IMR-90 (cell line): ENCODE measurements around the gene UTP4. TPM values are rescaled to one million over a fixed set of nuclear protein-coding genes. Genes with fewer than 3 reads are reported as not detected.

Source experiments
- ATAC-seq: fragments of 200-7000 bp; cut with Tn5 transposase; 2 replicates; pipeline ENCODE4 v1.9.1; 2020; ENCODE audit warnings: low read depth, mild to moderate bottlenecking, moderate library complexity
- BruUV-seq: library from RNA; stranded (reverse); fragments of 400-500 nt; replicated peaks from 2 replicates; lab custom pipeline; 2021; lab: Mats Ljungman, UMichigan
- CTCF ChIA-PET: fragments of 300-600 bp; formaldehyde crosslinking; extraction: SDS; loops from one replicate; lab custom pipeline; 2021; ENCODE audit warnings: antibody characterized with exemption; lab: Yijun Ruan, JAX
- POLR2A ChIA-PET: fragments of 300-600 bp; sonication (Branson Sonifier 250); formaldehyde crosslinking; loops from one replicate; lab custom pipeline; 2022; ENCODE audit warnings: antibody characterized with exemption; ENCODE audit not compliant: unreplicated experiment; lab: Charles Lee
- DNase-seq: peaks from one replicate; pipeline ENCODE4 v3.0.0; 2013
- H2AFZ ChIP-seq: replicated peaks from 2 replicates; pipeline ENCODE3; 2013; ENCODE audit warnings: low read length, mild to moderate bottlenecking; ENCODE audit not compliant: poor library complexity
- H2AK5ac ChIP-seq: 2 replicates; pipeline ENCODE4 v1.6.1; 2013; ENCODE audit warnings: low read depth, low read length, inconsistent platforms
- H2AK9ac ChIP-seq: replicated peaks from 2 replicates; pipeline ENCODE3; 2013; ENCODE audit warnings: mild to moderate bottlenecking, low read depth, low read length, moderate library complexity; ENCODE audit not compliant: poor library complexity
- H2BK120ac ChIP-seq: 2 replicates; pipeline ENCODE4 v1.6.1; 2013; ENCODE audit warnings: low read depth, low read length, inconsistent platforms
- H2BK15ac ChIP-seq: 3 replicates; pipeline ENCODE4 v1.6.1; 2013; ENCODE audit warnings: low read depth, low read length, inconsistent platforms
- H2BK20ac ChIP-seq: 2 replicates; pipeline ENCODE4 v1.6.1; 2013; ENCODE audit warnings: low read depth, mild to moderate bottlenecking, inconsistent platforms, low read length, moderate library complexity
- H2BK5ac ChIP-seq: 2 replicates; pipeline ENCODE4 v1.6.1; 2013; ENCODE audit warnings: mild to moderate bottlenecking, low read depth, low read length, inconsistent platforms; ENCODE audit not compliant: poor library complexity, severe bottlenecking
- H3K14ac ChIP-seq: replicated peaks from 2 replicates; pipeline ENCODE4 v1.6.1; 2013; ENCODE audit warnings: low read depth, low read length, inconsistent platforms
- H3K18ac ChIP-seq: 2 replicates; pipeline ENCODE4 v1.6.1; 2013; ENCODE audit warnings: low read depth, low read length, control low read depth
- H3K23ac ChIP-seq: 2 replicates; pipeline ENCODE4 v1.6.1; 2013; ENCODE audit warnings: low read depth, low read length, inconsistent platforms
- H3K27ac ChIP-seq: 2 replicates; pipeline ENCODE4 v1.5.1; 2013; ENCODE audit warnings: mild to moderate bottlenecking, control low read depth, low read length; ENCODE audit not compliant: insufficient read depth
- H3K27me3 ChIP-seq: 2 replicates; pipeline ENCODE4 v1.6.1; 2013; ENCODE audit warnings: low read length; ENCODE audit not compliant: control insufficient read depth, insufficient read depth
- H3K36me3 ChIP-seq: 2 replicates; pipeline ENCODE4 v1.6.1; 2013; ENCODE audit warnings: low read length, mixed read lengths; ENCODE audit not compliant: control insufficient read depth, insufficient read depth
- H3K4ac ChIP-seq: 2 replicates; pipeline ENCODE4 v1.6.1; 2013; ENCODE audit warnings: low read depth, low read length, inconsistent platforms
- H3K4me1 ChIP-seq: 2 replicates; pipeline ENCODE4 v1.6.1; 2013; ENCODE audit warnings: low read length, mixed read lengths; ENCODE audit not compliant: control insufficient read depth, insufficient read depth
- H3K4me2 ChIP-seq: 2 replicates; pipeline ENCODE4 v1.6.1; 2013; ENCODE audit warnings: low read depth, mild to moderate bottlenecking, control low read depth, low read length, moderate library complexity
- H3K4me3 ChIP-seq: 2 replicates; pipeline ENCODE4 v1.5.1; 2013; ENCODE audit warnings: low read depth, mild to moderate bottlenecking, control low read depth, low read length, moderate library complexity; ENCODE audit not compliant: insufficient read depth
- H3K56ac ChIP-seq: 2 replicates; pipeline ENCODE4 v1.6.1; 2013; ENCODE audit warnings: low read length, inconsistent platforms; ENCODE audit not compliant: insufficient read depth; ENCODE audit errors: extremely low read depth
- H3K79me1 ChIP-seq, 2 experiments: 2 replicates each; pipeline ENCODE4 v1.6.1; 2013; ENCODE audit warnings: low read length in 2 of 2, inconsistent platforms in 1 of 2, low read depth in 1 of 2
- H3K9ac ChIP-seq: 2 replicates; pipeline ENCODE4 v1.6.1; 2013; ENCODE audit warnings: low read depth, low read length, control low read depth
- H3K9me1 ChIP-seq: 2 replicates; pipeline ENCODE4 v1.6.1; 2013; ENCODE audit warnings: low read length, inconsistent platforms; ENCODE audit not compliant: insufficient read depth
- H3K9me3 ChIP-seq: 2 replicates; pipeline ENCODE4 v1.6.1; 2013; ENCODE audit warnings: low read length; ENCODE audit not compliant: control insufficient read depth, insufficient read depth
- H4K20me1 ChIP-seq: 2 replicates; pipeline ENCODE4 v1.6.1; 2013; ENCODE audit warnings: low read length, inconsistent platforms; ENCODE audit not compliant: insufficient read depth
- H4K5ac ChIP-seq: 2 replicates; pipeline ENCODE4 v1.6.1; 2013; ENCODE audit warnings: mild to moderate bottlenecking, low read depth, low read length, control low read depth
- H4K8ac ChIP-seq, 2 experiments: 2 replicates each; pipeline ENCODE4 v1.6.1; 2013; ENCODE audit warnings: low read depth in 2 of 2, low read length in 2 of 2, control low read depth in 1 of 2, inconsistent platforms in 1 of 2
- H4K91ac ChIP-seq: 2 replicates; pipeline ENCODE4 v1.6.1; 2013; ENCODE audit warnings: low read depth, low read length, inconsistent platforms; ENCODE audit not compliant: insufficient read depth
- BHLHE40 ChIP-seq: fragments of 150-350 bp; IDR thresholded peaks from 2 replicates; pipeline ENCODE4 v1.6.1; 2016; ENCODE audit warnings: mild to moderate bottlenecking, low read depth, low read length
- CHD1 ChIP-seq: IDR thresholded peaks from 2 replicates; pipeline ENCODE4 v1.6.1; 2012; ENCODE audit warnings: low read depth, low read length, improper control_type of control experiment
- MAFK ChIP-seq: IDR thresholded peaks from 2 replicates; pipeline ENCODE4 v1.6.1; 2012; ENCODE audit warnings: low read depth, low read length, improper control_type of control experiment
- MXI1 ChIP-seq: IDR thresholded peaks from 2 replicates; pipeline ENCODE4 v1.6.1; 2012; ENCODE audit warnings: low read depth, mild to moderate bottlenecking, low read length, moderate library complexity, borderline replicate concordance
- POLR2A ChIP-seq: IDR thresholded peaks from 2 replicates; pipeline ENCODE4 v1.6.1; 2012; ENCODE audit warnings: mild to moderate bottlenecking, low read depth, low read length
- RAD21 ChIP-seq: IDR thresholded peaks from 2 replicates; pipeline ENCODE4 v1.6.1; 2012; ENCODE audit warnings: low read length, improper control_type of control experiment
- RCOR1 ChIP-seq: IDR thresholded peaks from 2 replicates; pipeline ENCODE4 v1.6.1; 2012; ENCODE audit warnings: mild to moderate bottlenecking, low read length, improper control_type of control experiment; ENCODE audit not compliant: insufficient replicate concordance
- SMC3 ChIP-seq: fragments of 150-350 bp; IDR thresholded peaks from 2 replicates; pipeline ENCODE4 v1.6.1; 2016; ENCODE audit warnings: low read depth, mild to moderate bottlenecking, antibody characterized with exemption, low read length, moderate library complexity
- WGBS, 2 experiments: methylation state at CpG; one replicate each; pipeline versions ENCODE4 v1.1.5 to v1.1.7; 2013; ENCODE audit warnings: missing lambda C conversion rate in 2 of 2; ENCODE audit not compliant: insufficient read length in 1 of 2; ENCODE audit errors: extremely low coverage in 2 of 2; 5-methylcytosine and 5-hydroxymethylcytosine counted together
- dilution Hi-C: fragments of 300-500 bp; cut with HindIII; formaldehyde crosslinking; loops from one replicate; pipeline ENCODE4 v1.14.3; 2018; ENCODE audit warnings: low sequenced_read_pairs; ENCODE audit not compliant: unreplicated experiment
- in situ Hi-C: fragments of 300-500 bp; cut with MboI; formaldehyde crosslinking; loops from 3 replicates; pipeline ENCODE4 v1.14.3; 2019; ENCODE audit warnings: low sequenced_read_pairs, inconsistent platforms, mixed read lengths
- intact Hi-C: fragments of 100-400 bp; cut with micrococcal nuclease; formaldehyde crosslinking; loops from 2 replicates; pipeline ENCODE4 v1.10.0; 2022
- polyA plus RNA-seq, 3 experiments: library from polyadenylated mRNA; depleted of rRNA; stranded (reverse); fragments of >200 nt; gene quantifications; 2 replicates each; pipeline ENCODE4 v1.2.3, GENCODE V29; 2012; ENCODE audit warnings: low replicate concordance in 1 of 3
- total RNA-seq: library from RNA; depleted of rRNA; stranded (reverse); fragments of >200 nt; gene quantifications from 2 replicates; pipeline ENCODE4 v1.2.3, GENCODE V29; 2012
- TF ChIP-seq, protein P1 (sequence below): fragments of 150-350 bp; IDR thresholded peaks from 2 replicates; pipeline ENCODE4 v1.6.1; 2016; ENCODE audit warnings: low read depth, mild to moderate bottlenecking, low read length, moderate library complexity, borderline replicate concordance
- TF ChIP-seq, protein P2 (sequence below): fragments of 150-350 bp; IDR thresholded peaks from 2 replicates; pipeline ENCODE4 v1.6.1; 2017; ENCODE audit warnings: mild to moderate bottlenecking, antibody characterized with exemption, low read length, low read depth

The UTP4 gene
- total and polyA plus RNA-seq, 2 of the 4 experiments (the other 2 are of a cell fraction) = 32.1 to 61.8 TPM

DNA sequence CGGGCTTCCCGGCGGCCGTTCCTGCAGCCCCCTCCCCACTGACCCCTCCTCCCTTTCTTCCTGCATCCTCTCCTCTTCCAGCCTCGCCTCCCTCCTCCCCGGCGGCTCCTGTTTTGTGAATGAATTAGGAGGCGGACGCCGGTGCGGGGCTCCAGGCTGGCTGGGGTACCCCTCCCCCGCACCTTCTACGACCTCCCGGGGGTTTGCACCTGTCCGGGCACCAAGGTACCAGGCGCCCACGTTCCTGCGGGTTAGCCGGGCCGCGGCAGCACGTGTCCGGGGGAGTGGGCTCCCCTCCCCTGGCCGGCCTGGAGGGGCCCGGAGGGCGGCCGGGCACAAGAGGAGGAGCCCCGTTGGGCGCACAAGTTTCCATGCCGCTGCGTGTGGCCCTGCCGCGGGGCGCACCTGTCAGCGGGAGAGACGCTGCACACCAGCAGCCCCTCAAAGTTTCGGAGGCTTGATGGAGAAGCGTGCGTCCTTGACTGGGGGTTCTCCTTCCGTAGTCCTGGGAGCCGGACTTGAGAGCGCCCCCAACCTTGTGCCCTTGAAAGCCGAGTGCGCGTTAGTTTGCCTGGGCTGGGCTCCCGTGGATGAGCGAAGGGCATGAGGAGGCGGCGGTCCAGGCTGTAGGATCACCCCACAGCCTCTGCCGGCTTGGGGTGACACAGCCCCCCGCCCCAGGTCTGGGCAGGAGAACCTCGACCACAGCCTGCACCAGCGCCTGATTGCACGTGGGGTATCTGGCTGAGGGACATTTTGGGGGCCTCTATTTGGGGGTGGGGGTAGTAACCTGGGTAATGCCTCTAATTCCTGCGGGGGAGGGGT lies 25.7 kb upstream of the UTP4 start:
- H3K23ac ChIP-seq = 0 out of 2 replicates have a peak overlapping the region, but pooled peaks have one; percentile 59
- H3K27me3 ChIP-seq = no peaks in the 10 kb centered on the region
- no peak overlapping the region for H4K91ac ChIP-seq
- H4K20me1 ChIP-seq = peaks cover 16% of the 10 kb centered on the region
- peaks cover 9% of the 10 kb centered on the region; the same call in 1 of the 2 replicates for H3K36me3 ChIP-seq
- peak overlapping the region; percentile 60 for H3K4me3 ChIP-seq
- H3K14ac ChIP-seq = no peak overlapping the region
- ATAC-seq = peak; percentile 5
- ChIA-PET CTCF (interaction anchor here (0.6 to 1.3 kb wide), 2 partner anchors 204 to 261 kb away, joined by 3 to 7 read pairs; no protein-coding TSS in a partner anchor), POLR2A (no interaction called here)
- no peak overlapping the region for H2AK5ac ChIP-seq
- H3K4me2 ChIP-seq = peak overlapping the region; percentile 79
- 1% methylated on average over 22 of the region's 55 CpGs; no CpG with 5 or more reads in 1 of the 2 experiments for WGBS, 2 experiments
- BruUV-seq = no TSS peak
- dilution Hi-C loops = no loop called here
- H3K27ac ChIP-seq = no peak overlapping the region
- no peak overlapping the region for H2BK15ac ChIP-seq
- H2BK20ac ChIP-seq = no peak overlapping the region
- no peak overlapping the region for H4K8ac ChIP-seq
- peaks cover 3% of the 10 kb centered on the region for H3K9me1 ChIP-seq
- H3K9ac ChIP-seq = no peak overlapping the region
- peaks cover 7% of the 10 kb centered on the region; the same call in 1 of the 2 replicates for H3K4me1 ChIP-seq
- no peak overlapping the region for H3K18ac ChIP-seq
- peaks cover 0 to 3% of the 10 kb centered on the region in 2 experiments; a peak in 2 of 4 replicates for H3K79me1 ChIP-seq
- H3K56ac ChIP-seq = no peak overlapping the region
- intact Hi-C loops = no loop called here
- no peak overlapping the region for H2BK5ac ChIP-seq
- H3K4ac ChIP-seq = no peak overlapping the region
- no peak overlapping the region for H4K5ac ChIP-seq
- H2AFZ ChIP-seq = peak overlapping the region; percentile 79
- no peaks in the 10 kb centered on the region for H3K9me3 ChIP-seq
- TF ChIP-seq POLR2A (no peak), RAD21 (no peak), RCOR1 (no peak), BHLHE40 (no peak), MXI1 (no peak), CHD1 (no peak), MAFK (no peak), SMC3 (no peak)
- TF ChIP-seq, protein P1, sequence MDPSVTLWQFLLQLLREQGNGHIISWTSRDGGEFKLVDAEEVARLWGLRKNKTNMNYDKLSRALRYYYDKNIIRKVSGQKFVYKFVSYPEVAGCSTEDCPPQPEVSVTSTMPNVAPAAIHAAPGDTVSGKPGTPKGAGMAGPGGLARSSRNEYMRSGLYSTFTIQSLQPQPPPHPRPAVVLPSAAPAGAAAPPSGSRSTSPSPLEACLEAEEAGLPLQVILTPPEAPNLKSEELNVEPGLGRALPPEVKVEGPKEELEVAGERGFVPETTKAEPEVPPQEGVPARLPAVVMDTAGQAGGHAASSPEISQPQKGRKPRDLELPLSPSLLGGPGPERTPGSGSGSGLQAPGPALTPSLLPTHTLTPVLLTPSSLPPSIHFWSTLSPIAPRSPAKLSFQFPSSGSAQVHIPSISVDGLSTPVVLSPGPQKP = no peak
- TF ChIP-seq, protein P2, sequence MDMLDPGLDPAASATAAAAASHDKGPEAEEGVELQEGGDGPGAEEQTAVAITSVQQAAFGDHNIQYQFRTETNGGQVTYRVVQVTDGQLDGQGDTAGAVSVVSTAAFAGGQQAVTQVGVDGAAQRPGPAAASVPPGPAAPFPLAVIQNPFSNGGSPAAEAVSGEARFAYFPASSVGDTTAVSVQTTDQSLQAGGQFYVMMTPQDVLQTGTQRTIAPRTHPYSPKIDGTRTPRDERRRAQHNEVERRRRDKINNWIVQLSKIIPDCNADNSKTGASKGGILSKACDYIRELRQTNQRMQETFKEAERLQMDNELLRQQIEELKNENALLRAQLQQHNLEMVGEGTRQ = no peak
- peak overlapping the region; percentile 76 for H2AK9ac ChIP-seq
- no peak overlapping the region for H2BK120ac ChIP-seq
- in situ Hi-C loops = no loop called here
- DNase-seq = no peak
